HG02852 (cell line): ENCODE measurements around the gene ATP6V0A1.
A peak's percentile ranks its signal among the peaks of the same experiment; 100 is the strongest.
"Not testable (repeated sequence)": the region's sequence is repeated elsewhere in the genome, so short reads cannot be mapped to it uniquely, and the experiment has no call there.

Experiments
- ATAC-seq: cut with Tn5 transposase; IDR thresholded peaks from one replicate; pipeline ENCODE4 v1.9.1; 2021; ENCODE audit warnings: mild to moderate bottlenecking, moderate library complexity; ENCODE audit not compliant: unreplicated experiment

The ATP6V0A1 gene

GRCh38 chr17:42458497-42459255, at the start of gene ATP6V0A1:
Gene ATP6V0A1 (plus strand): TSS chr17:42458878. CDS start chr17:42460895, 2,017 bp downstream.
- peak; percentile 64 for ATAC-seq

- no peak for ATAC-seq
These were observed 49.0 kb upstream of the ATP6V0A1 start for GRCh38 chr17:42409523-42410318.

GRCh38 chr17:42410319-42410685, 48.4 kb upstream of the ATP6V0A1 start:
- ATAC-seq = no peak

GRCh38 chr17:42411361-42411760, 47.3 kb upstream of the ATP6V0A1 start:
- no peak for ATAC-seq

GRCh38 chr17:42411905-42412679, 46.6 kb upstream of the ATP6V0A1 start:
- no peak for ATAC-seq

GRCh38 chr17:42413464-42414040, 45.1 kb upstream of the ATP6V0A1 start:
- no peak for ATAC-seq

GRCh38 chr17:42414704-42415409, 43.8 kb upstream of the ATP6V0A1 start:
- no peak for ATAC-seq

- not testable (repeated sequence) for ATAC-seq
These were observed 40.7 kb upstream of the ATP6V0A1 start for GRCh38 chr17:42417981-42418380.

- no peak for ATAC-seq
These were observed 37.6 kb upstream of the ATP6V0A1 start for GRCh38 chr17:42421136-42421506.

- ATAC-seq = no peak
These were observed 37.0 kb upstream of the ATP6V0A1 start for GRCh38 chr17:42421507-42422338.

GRCh38 chr17:42422412-42422957, 36.2 kb upstream of the ATP6V0A1 start:
- no peak for ATAC-seq

GRCh38 chr17:42422958-42423712, 35.5 kb upstream of the ATP6V0A1 start, which contains the start of gene CAVIN1:
Gene CAVIN1 (minus strand): TSS chr17:42423256. CDS start chr17:42423097, 159 bp downstream.
- ATAC-seq = no peak

GRCh38 chr17:42423766-42424165, 34.9 kb upstream of the ATP6V0A1 start:
- ATAC-seq = no peak

GRCh38 chr17:42424991-42425610, 33.6 kb upstream of the ATP6V0A1 start:
- no peak for ATAC-seq

GRCh38 chr17:42428141-42428944, 30.3 kb upstream of the ATP6V0A1 start:
- ATAC-seq = no peak

GRCh38 chr17:42429726-42430447, 28.8 kb upstream of the ATP6V0A1 start:
- ATAC-seq = no peak
